ENCODE results near the gene SLC35A2.

The SLC35A2 gene

DNA sequence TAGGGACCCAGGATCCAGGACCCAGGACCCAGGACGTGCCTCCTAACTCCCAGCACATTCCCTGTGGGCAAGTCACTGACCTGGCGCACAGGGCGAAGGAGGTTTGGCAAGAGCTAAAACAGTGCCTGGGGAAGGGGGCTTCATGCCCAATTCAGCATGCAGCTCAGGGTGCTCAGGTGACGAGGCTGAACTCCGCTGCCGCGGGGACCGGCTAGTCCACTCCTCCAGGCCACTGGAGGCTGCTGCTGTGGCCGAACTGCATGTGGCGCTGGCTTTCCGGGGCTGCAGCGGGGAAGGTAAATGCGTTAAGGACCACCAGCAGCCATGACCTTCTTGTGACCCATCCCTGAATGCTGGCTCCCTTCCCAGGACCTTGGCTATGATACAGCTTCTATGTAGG is 12.3 kb upstream of the SLC35A2 start:
- H3K27me3 ChIP-seq (ENCODE audit: insufficient read depth, poor library complexity, severe bottlenecking): no peaks in the 10 kb centered on the region
- H3K36me3 ChIP-seq (ENCODE audit: low read depth): no peaks in the 10 kb centered on the region; the same call in 1 of the 2 replicates
- ATAC-seq (ENCODE audit: low read depth) (no peak), DNase-seq (ENCODE audit: low spot score) (no peak)
- no peak overlapping the region for H3K4me3 ChIP-seq (ENCODE audit: severe bottlenecking)
- H3K9me3 ChIP-seq (ENCODE audit: severe bottlenecking): no peaks in the 10 kb centered on the region
- no peak overlapping the region for H3K27ac ChIP-seq (ENCODE audit: poor library complexity, severe bottlenecking)
- no peak for TF ChIP-seq CTCF (IDR thresholded peaks at IDR 0.05; ENCODE audit: poor library complexity, severe bottlenecking)
- H3K4me1 ChIP-seq (ENCODE audit: insufficient read depth, poor library complexity, severe bottlenecking): no peaks in the 10 kb centered on the region

- Histone ChIP-seq H3K4me3 (ENCODE audit: severe bottlenecking) (no peak overlapping the region), H3K4me1 (ENCODE audit: insufficient read depth, poor library complexity, severe bottlenecking) (peaks cover 3% of the 10 kb centered on the region), H3K9me3 (ENCODE audit: severe bottlenecking) (no peaks in the 10 kb centered on the region), H3K36me3 (ENCODE audit: low read depth) (peaks cover 8% of the 10 kb centered on the region), H3K27me3 (ENCODE audit: insufficient read depth, poor library complexity, severe bottlenecking) (no peaks in the 10 kb centered on the region), H3K27ac (ENCODE audit: poor library complexity, severe bottlenecking) (no peak overlapping the region)
- DNase-seq (ENCODE audit: low spot score) (no peak), ATAC-seq (ENCODE audit: low read depth) (no peak)
- TF ChIP-seq CTCF (IDR thresholded peaks at IDR 0.05; ENCODE audit: poor library complexity, severe bottlenecking): no peak
Observed at GRCh38 chrX:48920718-48921104, 9.3 kb upstream of the SLC35A2 start.

- Histone ChIP-seq H3K4me1 (ENCODE audit: insufficient read depth, poor library complexity, severe bottlenecking) (peaks cover 3% of the 10 kb centered on the region), H3K4me3 (ENCODE audit: severe bottlenecking) (no peak overlapping the region), H3K9me3 (ENCODE audit: severe bottlenecking) (no peaks in the 10 kb centered on the region), H3K27ac (ENCODE audit: poor library complexity, severe bottlenecking) (peak overlapping the region; percentile 53), H3K27me3 (ENCODE audit: insufficient read depth, poor library complexity, severe bottlenecking) (no peaks in the 10 kb centered on the region), H3K36me3 (ENCODE audit: low read depth) (peaks cover 14% of the 10 kb centered on the region)
- no peak for TF ChIP-seq CTCF (IDR thresholded peaks at IDR 0.05; ENCODE audit: poor library complexity, severe bottlenecking)
- ATAC-seq (ENCODE audit: low read depth) (no peak), DNase-seq (ENCODE audit: low spot score) (no peak)
Observed at GRCh38 chrX:48919947-48920717, 8.7 kb upstream of the SLC35A2 start.

GRCh38 chrX:48919360-48919841 is 8.0 kb upstream of the SLC35A2 start:
- ATAC-seq (ENCODE audit: low read depth): peak; percentile 17
- H3K4me3 ChIP-seq (ENCODE audit: severe bottlenecking): peak overlapping the region; percentile 76
- DNase-seq (ENCODE audit: low spot score): no peak

More at GRCh38 chrX:48919360-48919841, 8.0 kb upstream of the SLC35A2 start:
- no peak for TF ChIP-seq CTCF (IDR thresholded peaks at IDR 0.05; ENCODE audit: poor library complexity, severe bottlenecking)
- Histone ChIP-seq H3K4me1 (ENCODE audit: insufficient read depth, poor library complexity, severe bottlenecking) (peaks cover 3% of the 10 kb centered on the region), H3K36me3 (ENCODE audit: low read depth) (peaks cover 21% of the 10 kb centered on the region), H3K27ac (ENCODE audit: poor library complexity, severe bottlenecking) (peak overlapping the region; percentile 53), H3K9me3 (ENCODE audit: severe bottlenecking) (no peaks in the 10 kb centered on the region), H3K27me3 (ENCODE audit: insufficient read depth, poor library complexity, severe bottlenecking) (no peaks in the 10 kb centered on the region)
